Stimulated activated CD8-positive, alpha-beta memory T cell treated with anti-CD3 and anti-CD28 coated beads, Interleukin-4, amount 100 ng/mL, for 48 hours (primary cell): ENCODE measurements around the gene KCNIP3.

Experiments used
- DNase-seq: peaks from one replicate; pipeline ENCODE4 v3.0.0-alpha.2; 2020

KCNIP3 gene

DNA sequence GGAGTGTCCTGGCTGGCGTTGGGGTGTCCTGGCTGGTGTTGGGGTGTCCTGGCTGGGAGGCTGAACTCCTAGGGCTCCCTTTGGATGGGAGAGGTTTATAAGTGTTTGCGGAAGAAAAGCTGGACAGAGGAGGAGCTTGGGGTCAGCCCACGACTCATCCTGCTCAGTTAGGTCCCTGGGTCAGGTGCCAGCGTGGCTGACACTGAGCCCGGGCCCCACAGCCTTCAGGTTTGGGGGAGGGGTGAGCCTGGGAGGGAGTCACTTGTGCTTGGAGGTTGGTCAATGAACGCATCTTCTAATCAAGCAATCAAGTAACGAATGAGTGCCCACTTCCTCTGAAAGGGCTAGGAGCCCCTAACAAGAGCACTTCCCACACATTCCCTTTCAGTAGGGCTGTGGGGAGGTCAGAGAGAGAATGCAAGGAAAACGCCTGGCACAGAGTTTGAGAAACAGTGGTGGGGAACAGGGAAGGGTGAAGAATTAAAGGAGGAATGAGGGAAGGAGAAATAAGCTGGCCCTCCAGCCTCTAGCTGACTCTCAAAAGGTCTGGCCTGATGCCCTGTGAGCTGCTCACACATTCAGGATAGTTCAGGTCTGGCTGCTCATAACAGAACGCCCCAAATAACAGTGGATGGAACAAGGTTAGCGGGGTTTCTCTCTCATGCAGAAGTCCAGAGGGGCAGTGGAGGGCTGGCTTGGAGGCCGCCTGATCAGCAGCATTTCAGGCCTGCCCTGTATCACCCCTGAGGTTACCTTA is 670 bp downstream of the KCNIP3 start:
- no peak for DNase-seq

DNA sequence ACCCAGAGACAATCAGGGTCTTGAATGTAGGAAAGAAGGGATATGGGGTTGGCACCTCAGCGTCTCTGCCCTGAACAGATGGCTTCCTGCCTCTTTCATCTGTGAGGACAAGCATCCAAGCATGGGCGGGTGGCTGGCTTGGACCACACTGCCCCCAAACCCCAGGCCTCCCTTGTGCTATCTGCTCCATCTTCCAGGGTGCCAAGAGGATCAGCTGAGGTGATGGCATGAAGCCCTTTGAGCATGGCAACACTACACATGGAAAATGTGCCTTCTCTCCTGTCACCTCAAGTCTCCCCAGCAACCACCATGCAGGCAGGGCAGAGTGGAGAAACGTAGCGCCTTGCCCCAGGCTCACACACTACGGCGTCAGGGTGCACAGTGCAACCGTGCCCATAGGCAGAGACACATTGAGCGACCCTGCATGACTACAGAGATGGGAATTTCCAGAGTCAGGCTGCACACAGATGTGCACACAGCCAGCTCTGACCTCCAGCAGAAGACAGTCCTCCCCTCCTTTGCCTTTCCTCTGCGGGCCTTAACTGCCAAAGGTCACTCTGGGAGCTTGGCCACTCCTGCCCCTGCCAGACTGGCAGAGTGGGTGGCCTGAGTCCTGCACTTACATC is 1.5 kb downstream of the KCNIP3 start:
- no peak for DNase-seq

DNA sequence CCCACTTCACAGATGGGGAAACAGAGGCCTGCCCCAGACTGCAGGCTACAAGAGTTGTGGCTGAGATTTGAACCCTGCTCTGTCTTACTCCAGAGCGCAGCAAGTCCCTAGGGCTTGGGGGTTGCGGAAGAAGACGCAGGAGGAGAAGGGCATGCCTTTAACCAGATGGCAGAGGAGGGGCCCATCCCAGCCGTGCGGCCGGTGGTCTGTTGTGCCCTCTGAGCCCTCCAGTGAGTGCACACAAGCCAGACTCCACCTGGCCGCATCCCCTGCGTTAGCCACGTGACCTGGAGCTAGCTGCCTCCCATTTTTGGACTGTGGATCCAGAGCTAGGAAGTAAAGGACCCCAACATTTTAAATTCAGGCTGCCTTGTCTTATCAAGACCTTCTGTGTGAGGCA is 2.8 kb downstream of the KCNIP3 start:
- no peak for DNase-seq

DNA sequence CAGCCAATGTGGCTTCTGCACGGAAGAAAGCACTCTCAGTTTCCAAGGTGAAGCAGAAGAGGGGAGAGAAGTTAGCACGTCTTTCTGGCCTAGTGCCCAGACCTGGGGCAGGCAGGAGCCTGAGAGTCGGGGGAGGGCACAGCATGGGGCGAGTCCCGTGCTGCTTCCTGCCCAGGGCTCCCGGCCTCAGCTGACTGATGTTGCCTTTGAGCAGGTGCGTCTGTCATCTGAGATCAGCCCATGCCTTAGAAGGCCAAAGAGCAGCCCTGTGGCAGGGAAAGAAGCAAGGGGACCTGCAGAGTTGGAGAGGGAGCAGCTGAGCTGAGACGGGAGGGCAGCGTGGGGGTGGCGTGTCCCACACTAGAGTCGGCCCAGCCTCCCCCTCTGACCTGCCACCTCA is 3.3 kb downstream of the KCNIP3 start:
- no peak for DNase-seq

DNA sequence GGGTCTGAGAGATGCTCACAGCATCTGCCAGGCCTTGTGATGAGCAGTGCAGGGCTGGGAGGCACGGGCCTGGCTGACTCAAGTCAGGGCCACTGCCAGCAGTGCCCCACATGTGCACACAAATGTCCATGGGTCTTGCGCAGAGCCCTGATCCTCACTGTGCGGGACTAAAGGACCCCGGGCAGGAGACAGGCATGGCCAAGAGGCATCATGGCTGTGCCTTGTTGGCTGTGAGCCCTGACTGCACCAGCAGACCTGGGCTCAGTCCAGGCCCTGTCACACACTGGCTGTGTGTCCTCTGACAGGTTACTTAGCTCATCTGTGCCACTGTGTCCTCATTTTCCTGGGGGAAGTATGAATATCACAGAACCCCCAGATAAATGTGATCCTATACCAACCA is 4.0 kb downstream of the KCNIP3 start:
- no peak for DNase-seq

DNA sequence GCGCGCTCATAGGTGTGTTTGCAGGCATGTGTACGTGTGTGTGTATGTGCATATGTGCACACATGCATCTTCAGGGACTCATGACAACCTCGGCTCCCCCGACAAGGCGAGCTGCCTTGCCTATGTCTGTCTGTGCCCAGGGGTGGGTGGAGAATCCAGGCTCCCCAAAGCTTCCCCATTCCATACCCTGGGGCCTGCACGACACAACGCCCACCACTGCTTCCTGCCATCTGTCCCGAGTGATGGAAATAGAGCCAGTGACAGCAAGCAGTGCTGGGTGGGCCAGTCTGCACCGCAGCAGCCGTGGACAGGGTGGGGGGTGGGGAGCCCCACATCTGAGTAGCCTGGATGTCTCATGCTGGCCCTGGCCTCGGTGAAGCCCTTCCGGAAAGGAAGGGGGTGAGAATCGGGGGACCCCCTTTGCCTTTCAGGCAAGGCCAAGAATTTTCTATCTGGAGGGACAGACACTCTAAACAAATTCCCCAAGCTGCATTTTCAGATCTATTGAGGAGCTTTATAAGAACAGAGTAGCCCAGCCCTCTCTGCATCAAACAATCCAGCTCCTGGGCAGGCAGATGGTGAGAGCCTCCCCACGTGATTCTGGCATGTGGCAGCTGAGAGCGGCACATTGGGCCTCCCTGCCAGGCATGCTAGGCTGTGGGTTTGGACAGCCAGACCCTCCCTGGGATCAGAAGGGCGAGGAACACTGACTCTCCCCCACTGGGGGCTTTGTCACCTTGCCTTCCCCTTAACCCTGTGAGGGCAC is 4.9 kb downstream of the KCNIP3 start:
- DNase-seq = no peak

DNA sequence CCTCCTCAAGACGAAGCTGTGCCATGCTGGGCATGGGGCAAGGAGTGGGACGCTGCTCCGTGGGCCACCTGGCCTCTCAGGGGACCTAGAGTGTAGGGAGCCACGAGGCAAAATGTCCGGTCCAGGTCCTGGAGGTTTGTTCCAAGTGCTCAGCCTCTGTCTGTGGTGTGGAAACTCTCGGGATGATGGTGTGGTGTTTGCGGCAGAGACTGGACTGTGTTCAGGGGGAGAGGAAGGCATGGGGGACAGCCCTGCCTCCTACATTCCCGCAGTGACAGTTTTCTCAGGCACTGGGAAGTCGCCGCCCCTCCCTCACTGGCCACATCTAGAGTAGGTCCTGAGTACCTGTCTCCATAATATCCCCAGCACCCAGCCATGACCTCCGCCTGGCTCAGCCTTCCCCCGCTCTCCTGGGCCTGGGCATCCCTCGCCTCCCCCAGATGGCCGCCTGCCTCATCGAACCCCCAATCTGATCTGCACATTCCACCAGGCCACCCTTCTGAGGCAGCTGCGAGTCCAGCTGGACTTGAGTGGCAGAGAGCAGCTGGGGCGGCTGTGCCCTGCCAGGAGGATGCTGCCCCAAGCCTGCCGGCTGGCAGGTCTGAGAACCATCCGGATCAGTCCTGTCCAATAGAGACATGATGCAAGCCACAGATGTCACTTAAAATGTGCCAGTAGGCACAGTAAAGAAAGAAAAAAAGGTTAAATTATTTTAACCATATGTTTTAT is 6.2 kb downstream of the KCNIP3 start:
- DNase-seq = no peak

DNA sequence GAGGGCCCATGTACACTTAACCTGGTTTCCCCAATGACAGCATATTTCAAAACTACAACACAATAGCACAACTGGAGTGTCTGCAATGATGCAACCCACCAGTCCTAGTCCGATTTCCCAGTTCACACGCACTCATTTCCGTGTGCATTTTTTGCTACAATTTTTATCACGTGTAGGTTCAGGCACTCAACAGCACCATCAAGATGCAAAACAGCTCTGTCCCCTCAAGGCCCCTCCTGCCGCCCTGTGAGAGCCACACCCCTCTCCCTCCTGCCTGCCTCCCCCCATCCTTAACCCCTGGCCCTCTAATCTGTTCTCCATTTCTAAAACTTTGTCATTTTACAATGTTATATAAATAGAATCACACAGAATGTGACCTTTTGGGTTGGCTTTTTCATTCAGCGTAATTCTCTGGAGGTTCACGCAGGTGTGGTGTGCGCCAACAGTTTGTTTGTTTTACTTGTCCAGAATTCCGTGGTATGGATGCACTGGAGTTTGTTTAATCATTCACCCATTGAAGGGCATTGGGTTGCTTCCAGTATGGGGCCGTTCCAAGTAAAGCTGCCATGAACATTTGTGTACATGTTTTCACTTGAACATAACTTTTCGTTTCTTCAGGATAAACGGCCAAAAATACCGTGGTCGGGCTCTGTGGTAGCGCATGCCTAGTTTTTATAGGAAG is 8.4 kb downstream of the KCNIP3 start:
- DNase-seq = no peak

DNA sequence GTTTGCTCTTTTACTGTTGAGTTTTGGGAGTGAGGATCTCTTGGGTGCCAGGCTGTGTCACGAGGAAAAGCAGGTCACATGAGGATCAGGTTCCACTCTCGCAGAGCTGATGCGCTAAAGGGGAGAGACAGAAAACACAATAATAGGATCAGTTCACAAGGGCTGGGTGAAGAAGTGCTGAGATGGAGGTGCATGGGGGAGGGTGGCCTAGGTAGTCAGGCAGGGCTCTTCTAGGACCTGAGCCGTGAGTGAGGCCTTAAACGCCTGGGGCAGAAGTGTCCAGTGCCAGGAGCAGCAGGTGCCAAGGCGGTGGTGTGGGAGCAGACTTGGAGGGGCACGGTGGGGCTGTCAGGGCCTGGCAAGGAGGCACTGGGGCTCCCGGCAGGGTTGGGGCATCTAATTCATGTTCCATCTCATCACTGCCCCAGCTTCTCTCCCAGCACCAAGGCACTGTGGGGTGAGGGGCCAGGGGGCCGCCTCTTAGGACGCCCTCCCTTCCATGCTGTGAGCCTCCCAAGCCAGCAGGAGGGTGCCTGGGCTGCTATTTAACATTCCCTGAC is 9.3 kb downstream of the KCNIP3 start:
- DNase-seq = no peak

DNA sequence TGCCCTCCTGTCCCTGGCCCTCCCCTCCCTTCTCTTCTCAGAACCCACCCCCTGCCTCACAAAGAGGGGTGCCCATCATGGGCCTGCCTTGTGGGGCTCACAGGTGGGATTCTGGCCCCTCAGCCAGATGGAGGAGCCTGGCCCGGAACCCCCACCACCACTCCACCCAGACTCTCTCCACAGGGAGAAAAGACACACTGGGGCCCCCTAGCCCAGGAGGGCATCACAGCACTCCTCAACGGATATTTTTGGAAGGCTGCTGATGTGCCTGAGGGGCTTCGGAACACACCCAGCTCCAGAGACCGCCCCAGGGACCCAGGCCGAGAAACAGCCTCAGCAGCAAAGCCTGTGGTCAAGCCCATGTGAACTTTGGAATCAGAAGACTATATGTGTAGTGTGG is 9.9 kb downstream of the KCNIP3 start:
- no peak for DNase-seq

DNA sequence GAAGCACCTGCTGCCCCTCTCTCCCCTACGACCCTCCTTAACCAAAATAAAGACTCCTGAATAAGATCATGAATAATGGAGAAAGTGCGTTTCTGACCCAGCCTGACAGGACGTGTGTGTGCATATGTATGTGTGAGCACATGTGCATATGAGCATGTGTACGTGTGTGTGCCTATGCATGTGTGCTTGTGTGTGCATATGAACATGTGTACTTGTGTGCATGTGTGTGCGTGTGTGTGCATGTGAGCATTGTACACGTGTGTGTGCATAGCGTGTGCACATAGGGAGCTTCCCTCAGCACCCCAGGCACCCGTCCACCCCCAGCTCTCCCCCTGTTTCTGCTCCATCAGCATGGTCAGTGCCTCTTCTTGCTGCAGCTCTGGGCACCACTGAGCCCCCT is 10.7 kb downstream of the KCNIP3 start:
- no peak for DNase-seq

DNA sequence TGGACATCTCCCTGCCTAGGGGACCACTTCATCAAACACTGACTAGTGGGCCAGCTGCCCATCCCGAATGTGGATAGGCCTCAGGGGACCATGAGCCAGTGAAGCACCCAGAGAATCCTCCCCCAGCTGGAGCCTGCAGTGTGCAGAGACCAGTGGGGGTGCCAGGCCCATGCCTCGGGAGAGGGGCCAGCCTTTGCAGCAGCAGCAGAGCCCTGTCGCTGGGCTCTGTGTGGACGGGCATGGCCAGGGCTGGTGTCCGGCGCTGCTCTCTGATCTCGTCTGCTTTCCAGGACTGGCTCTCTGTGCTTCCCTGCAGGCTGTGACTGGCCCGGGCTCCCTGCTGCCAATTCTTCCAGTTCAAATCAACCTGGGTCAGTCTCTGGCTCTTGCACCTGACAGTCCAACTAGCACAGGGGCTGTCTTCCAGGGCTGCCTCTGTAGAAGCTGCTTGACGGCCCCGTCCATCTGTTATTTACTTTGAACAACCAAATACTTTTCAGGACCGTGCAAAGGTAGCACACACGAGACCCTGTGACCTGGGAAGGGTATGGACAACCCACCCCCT is 11.4 kb downstream of the KCNIP3 start:
- DNase-seq = no peak

DNA sequence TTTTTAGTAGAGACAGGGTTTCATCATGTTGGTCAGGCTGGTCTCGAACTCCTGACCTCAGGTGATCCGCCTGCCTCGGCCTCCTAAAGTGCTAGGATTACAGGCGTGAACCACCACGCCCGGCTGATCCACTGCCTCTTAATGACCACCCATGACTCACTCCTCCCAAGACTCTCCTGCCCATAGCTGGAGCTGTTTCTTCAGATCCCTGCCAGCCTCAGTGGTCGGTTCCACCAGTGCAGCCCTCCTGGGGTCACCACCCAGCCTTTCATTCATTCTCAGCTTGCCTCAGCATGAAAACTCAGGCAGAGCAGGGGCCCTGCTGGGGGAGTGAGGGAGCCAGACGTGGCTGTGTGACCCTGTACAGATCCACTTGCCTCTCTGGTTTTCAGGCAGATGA is 12.5 kb downstream of the KCNIP3 start:
- no peak for DNase-seq

DNA sequence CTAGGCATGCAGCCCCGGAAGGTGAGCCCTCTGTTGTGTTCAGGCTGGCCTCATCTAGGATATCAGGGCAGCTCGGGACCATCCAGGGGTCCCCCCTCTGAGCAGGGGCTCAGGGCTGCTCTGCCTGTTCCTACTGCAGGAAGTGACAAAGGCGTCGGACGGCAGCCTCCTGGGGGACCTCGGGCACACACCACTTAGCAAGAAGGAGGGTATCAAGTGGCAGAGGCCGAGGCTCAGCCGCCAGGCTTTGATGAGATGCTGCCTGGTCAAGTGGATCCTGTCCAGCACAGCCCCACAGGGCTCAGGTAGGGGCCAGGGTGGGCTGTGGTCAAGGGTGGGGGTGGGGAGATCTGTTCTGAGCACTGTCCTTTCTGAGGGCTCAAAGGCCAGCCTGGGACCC is 13.1 kb downstream of the KCNIP3 start:
- DNase-seq = no peak

DNA sequence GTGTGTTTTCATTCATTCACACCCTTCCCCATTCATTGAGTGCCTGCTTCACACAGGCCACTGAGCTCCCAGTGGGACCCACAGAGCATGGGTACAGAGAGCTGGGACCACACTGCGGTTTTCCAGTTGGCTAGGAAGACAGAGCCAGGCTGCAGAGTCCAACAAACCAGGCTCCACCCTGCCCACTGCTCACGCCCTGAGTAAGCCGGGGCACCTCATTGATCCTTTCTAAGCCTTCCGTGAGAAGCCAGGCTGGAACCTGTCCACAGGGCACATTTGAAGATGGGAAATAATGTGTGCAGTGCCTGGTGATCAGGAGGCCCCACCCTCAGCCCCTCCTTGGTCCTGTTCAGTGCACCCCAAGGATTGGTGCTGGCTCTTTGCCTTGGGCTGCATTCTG is 13.5 kb downstream of the KCNIP3 start:
- DNase-seq = no peak

DNA sequence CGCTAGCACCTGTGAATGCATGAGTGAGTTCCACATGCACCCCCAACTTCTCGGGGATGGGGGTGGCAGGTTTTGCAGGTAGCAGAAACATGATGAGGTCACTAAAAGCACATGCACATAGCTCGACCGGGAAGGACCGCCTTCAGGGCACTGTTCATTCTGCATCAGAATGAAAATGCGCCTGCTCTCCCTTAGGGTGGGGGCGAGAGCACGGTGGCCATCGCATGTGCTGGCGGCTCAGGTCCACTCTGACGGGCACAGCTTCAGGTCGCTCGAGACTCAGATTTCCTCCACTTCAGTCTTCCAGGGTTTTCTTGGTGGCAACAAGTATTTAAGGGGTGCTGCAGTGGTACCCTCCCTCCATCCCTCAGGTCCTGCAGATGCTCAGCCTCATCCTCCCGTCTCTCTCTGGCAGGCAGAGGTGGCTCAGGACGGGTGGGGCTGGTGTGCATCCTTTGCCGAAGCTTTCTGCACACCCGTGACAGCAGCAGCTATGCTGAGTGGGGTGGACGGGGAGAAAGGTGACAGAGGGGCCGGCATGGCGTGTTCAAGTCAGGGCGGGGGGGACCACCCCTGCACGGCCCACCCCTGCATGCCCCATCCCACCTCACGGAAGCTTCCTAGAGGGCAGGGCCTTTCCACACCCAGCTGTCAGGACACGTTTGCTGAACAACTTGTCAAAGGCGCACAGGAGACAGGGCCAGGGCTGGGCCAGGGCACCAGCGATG is 14.8 kb downstream of the KCNIP3 start:
- no peak for DNase-seq

DNA sequence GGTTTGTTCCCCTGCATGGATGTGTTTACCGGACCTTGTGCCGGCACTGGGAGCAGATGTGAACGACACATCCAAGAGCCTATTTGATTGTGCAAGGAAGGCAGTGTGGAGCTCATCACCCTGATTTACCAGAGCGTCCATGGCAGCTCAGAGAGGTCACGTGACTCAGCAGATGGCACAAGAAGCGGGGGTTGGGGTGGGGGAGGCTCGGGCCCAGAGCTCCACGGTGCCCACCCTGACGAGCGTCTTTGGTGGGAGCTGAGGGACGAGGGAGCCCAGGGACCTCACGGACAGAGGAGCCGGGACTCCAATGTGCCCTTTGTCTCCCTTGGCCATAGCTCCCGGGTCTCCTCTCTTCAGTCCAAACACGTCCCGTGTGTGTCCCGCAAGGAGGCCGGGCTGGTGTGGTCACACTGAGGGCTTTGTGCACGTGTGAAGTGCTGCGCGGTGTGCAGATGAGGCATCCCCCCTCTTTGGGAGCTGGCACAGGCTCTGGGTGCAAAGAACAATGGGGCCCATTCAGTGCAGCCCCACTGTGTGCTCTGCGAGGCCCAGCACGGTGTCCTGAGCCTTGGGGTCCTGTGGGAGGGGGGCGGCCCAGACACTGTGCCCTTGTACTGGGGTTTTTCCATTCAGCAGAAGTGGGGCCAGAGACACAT is 15.5 kb downstream of the KCNIP3 start:
- DNase-seq = no peak

DNA sequence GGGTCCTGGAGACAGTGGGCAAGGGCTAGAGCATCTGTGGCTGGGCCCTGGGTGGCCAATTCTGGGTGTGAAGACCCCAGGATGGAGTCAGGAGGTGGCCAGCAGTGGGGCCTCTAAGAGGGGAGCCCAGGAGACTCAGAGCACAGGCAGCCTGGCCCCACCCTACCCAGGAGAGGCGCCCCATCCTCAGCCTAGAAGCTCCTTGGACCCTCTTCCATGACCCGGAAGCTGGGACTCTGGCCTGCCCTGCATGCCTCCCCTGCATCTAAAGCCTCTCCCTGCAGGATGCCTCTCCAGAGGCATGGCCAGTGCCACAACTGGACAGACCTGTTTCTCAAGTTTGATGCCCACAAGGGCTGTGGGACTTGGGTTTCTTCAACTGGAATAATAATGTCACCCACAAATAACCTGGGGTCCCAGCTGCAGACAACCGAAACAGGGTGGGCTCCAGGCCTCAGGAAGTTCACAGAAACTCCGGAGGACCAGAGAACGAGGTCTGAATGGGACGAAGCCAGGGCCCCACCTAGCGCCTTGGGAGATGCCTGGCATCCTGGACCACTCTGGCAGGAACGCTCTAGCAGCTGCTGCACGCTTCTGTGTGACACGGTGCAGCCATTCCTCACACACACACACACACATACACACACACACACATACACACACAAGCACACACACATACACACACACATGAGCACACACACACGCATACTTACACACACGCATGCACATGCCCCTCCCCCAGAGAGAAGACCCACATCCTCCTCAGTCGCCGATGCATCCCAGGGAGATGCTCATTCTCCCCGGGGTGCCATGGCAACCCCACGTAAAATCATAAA is 16.4 kb downstream of the KCNIP3 start:
- DNase-seq = no peak

DNA sequence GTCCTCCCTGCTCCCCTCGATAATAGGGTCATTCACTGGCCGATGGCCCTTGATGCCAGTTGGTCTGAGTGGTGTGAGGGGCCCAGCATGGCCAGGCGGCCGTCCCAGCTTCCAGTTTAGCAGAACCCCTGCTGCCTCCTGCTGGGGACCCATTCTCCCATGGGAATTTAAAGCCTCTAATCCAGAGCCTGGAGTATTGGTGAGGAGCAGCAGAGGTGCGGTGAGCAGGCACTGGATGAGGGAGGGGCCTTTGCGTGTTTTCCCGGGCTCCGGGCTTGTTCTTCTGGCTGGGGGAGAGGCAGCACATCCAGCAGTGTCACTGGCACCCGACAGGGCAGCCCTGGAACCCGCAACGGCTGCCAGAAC is 17.4 kb downstream of the KCNIP3 start:
- DNase-seq = no peak
